Fibroblast of villous mesenchyme (primary cell): ENCODE measurements around the gene BLTP3A. TPM values are rescaled to one million over a fixed set of nuclear protein-coding genes. Genes with fewer than 3 reads are reported as not detected.

Experiments
- DNase-seq: peaks from one replicate; pipeline ENCODE4 v3.0.0-alpha.2; 2010; ENCODE audit warnings: low read depth
- H3K4me3 ChIP-seq: 2 replicates; pipeline ENCODE4 v1.5.1; 2011; ENCODE audit warnings: low read depth, mild to moderate bottlenecking, low read length
- CTCF ChIP-seq: IDR thresholded peaks from 2 replicates; pipeline ENCODE4 v1.5.1; 2012; ENCODE audit warnings: low read depth, mild to moderate bottlenecking, low read length; ENCODE audit not compliant: insufficient read depth
- small RNA-seq: library from RNA; depleted of rRNA; stranded (forward); fragments of <200 nt; gene quantifications from one replicate; pipeline ENCODE3, GENCODE V24; 2012
- total RNA-seq: library from RNA; depleted of rRNA; stranded (reverse); fragments of >200 nt; gene quantifications from 2 replicates; pipeline ENCODE4 v1.2.3, GENCODE V29; 2012

Gene BLTP3A
- total RNA-seq, 1 donor: 12.5 TPM

GRCh38 chr6:34836451-34836850 is 44.6 kb downstream of the BLTP3A start:
- TF ChIP-seq CTCF: no peak
- H3K4me3 ChIP-seq: no peak overlapping the region
- DNase-seq: peak; percentile 53

GRCh38 chr6:34837528-34837927 is 45.6 kb downstream of the BLTP3A start:
- H3K4me3 ChIP-seq: no peak overlapping the region
- DNase-seq: no peak
- TF ChIP-seq CTCF: no peak

- no peak for TF ChIP-seq CTCF
- DNase-seq: no peak
- H3K4me3 ChIP-seq: no peak overlapping the region
Measured at GRCh38 chr6:34839666-34840352, 47.9 kb downstream of the BLTP3A start.

Small RNAs within 50 kb of the gene (small RNA-seq; reads per million reads assigned to genes)
- not detected for gene RF00019

Other genes starting within 250 kb of the BLTP3A start
- gene SPDEF, start 235.8 kb upstream of the BLTP3A start, total RNA-seq: under 0.01 TPM in 2 replicates
- gene ILRUN, start 95.3 kb upstream of the BLTP3A start, total RNA-seq: 42.2 and 58.3 TPM in 2 replicates
- 72.5 and 75.7 TPM in 2 replicates for gene SNRPC, start 34.6 kb upstream of the BLTP3A start, total RNA-seq
- 15.8 and 24.2 TPM in 2 replicates for gene TAF11, start 96.0 kb downstream of the BLTP3A start, total RNA-seq
- 8.7 and 12.5 TPM in 2 replicates for gene ANKS1A, start 97.2 kb downstream of the BLTP3A start, total RNA-seq